Mucosa of descending colon (tissue), 3 donors: Measurements from ENCODE around the gene PSMD2. TPM values are rescaled to one million over a fixed set of nuclear protein-coding genes. Genes with fewer than 3 reads are reported as not detected.

Source experiments
- ATAC-seq: fragments of 200-7000 bp; cut with Tn5 transposase; one replicate; pipeline ENCODE4 v1.9.1; 2020; ENCODE audit warnings: mild to moderate bottlenecking, moderate library complexity
- DNase-seq, 3 donors: peaks; one replicate each; pipeline ENCODE4 v3.0.0-alpha.2; 2020
- H3K36me3 ChIP-seq: fragments of 200-600 bp; one replicate; pipeline ENCODE4 v1.8.0; 2021; ENCODE audit warnings: low read depth, mild to moderate bottlenecking
- H3K4me1 ChIP-seq: fragments of 200-600 bp; one replicate; pipeline ENCODE4 v1.8.0; 2021; ENCODE audit warnings: low read depth, mild to moderate bottlenecking
- H3K4me3 ChIP-seq: fragments of 200-600 bp; one replicate; pipeline ENCODE4 v1.8.0; 2021; ENCODE audit warnings: mild to moderate bottlenecking
- H3K9me3 ChIP-seq: fragments of 200-600 bp; one replicate; pipeline ENCODE4 v1.8.0; 2021; ENCODE audit warnings: mild to moderate bottlenecking
- CTCF ChIP-seq: fragments of 200-600 bp; IDR thresholded peaks from one replicate; pipeline ENCODE4 v1.8.0; 2022; ENCODE audit warnings: antibody characterized with exemption, mild to moderate bottlenecking
- intact Hi-C, 2 donors: fragments of 100-400 bp; cut with DNase I in 1 of 2; cut with micrococcal nuclease in 1 of 2; formaldehyde crosslinking; loops; one replicate each; pipeline versions ENCODE4 v1.11.0 to v1.11.1; 2022; cut with DNase I, micrococcal nuclease
- total RNA-seq, 3 donors: library from RNA; stranded (reverse); fragmentation: NEBNext Ultra II Directional in 2 of 3; extraction: Animal tissue kit (Norgen Biotek cat#: 25700) in 2 of 3; gene quantifications; one replicate each; pipeline versions ENCODE4 v1.2.1 to v1.2.4, GENCODE V29; 2021 to 2023
- donor health status: DM: no; HTN: no; CAD: no; lungs with moderate emphysema.
- donor health status: DM: no; HTN: no; CAD: no.
- donor health status: DM: no; HTN: yes; CAD: no.

PSMD2 gene
- total RNA-seq, 3 donors from 2014 or later, result 160 to 223 (median 176) TPM

- Histone ChIP-seq H3K4me3 (no peak overlapping the region), H3K36me3 (peaks cover 21% of the 10 kb centered on the region), H3K9me3 (no peaks in the 10 kb centered on the region), H3K4me1 (peaks cover 17% of the 10 kb centered on the region)
- peak in 2 of 3 donors; percentile 50 to 57 for DNase-seq
- TF ChIP-seq CTCF, result no peak
- intact Hi-C loops, result no loop called here
- ATAC-seq, result no peak
Observed at GRCh38 chr3:184334470-184335158, 35.6 kb downstream of the PSMD2 start.

GRCh38 chr3:184335291-184335660 lies 36.2 kb downstream of the PSMD2 start:
- intact Hi-C loops, result no loop called here
- H3K9me3 ChIP-seq, result no peaks in the 10 kb centered on the region
- H3K36me3 ChIP-seq, result peaks cover 20% of the 10 kb centered on the region
- H3K4me3 ChIP-seq, result no peak overlapping the region
- DNase-seq, result peak in 1 of 3 donors; percentile 29
- no peak for TF ChIP-seq CTCF
- peaks cover 17% of the 10 kb centered on the region for H3K4me1 ChIP-seq
- ATAC-seq, result peak; percentile 3

GRCh38 chr3:184335661-184336546 lies 36.9 kb downstream of the PSMD2 start:
- ATAC-seq (peak; percentile 91), DNase-seq (peak; percentile 89 to 95 (median 94))
- peaks cover 17% of the 10 kb centered on the region for H3K36me3 ChIP-seq
- no peak for TF ChIP-seq CTCF
- H3K9me3 ChIP-seq, result no peaks in the 10 kb centered on the region
- H3K4me3 ChIP-seq, result peak overlapping the region; percentile 46
- H3K4me1 ChIP-seq, result peaks cover 17% of the 10 kb centered on the region
- intact Hi-C loops, result no loop called here

- peak; percentile 27 for ATAC-seq
- Histone ChIP-seq H3K9me3 (no peaks in the 10 kb centered on the region), H3K36me3 (peaks cover 8% of the 10 kb centered on the region), H3K4me3 (peak overlapping the region; percentile 46), H3K4me1 (peaks cover 17% of the 10 kb centered on the region)
- DNase-seq, result peak in 2 of 3 donors; percentile 50 to 55
- intact Hi-C loops, result no loop called here
- no peak for TF ChIP-seq CTCF
Observed at GRCh38 chr3:184336547-184337398, 37.7 kb downstream of the PSMD2 start.

GRCh38 chr3:184337399-184337714 lies 38.3 kb downstream of the PSMD2 start, which contains the start of gene FAM131A:
TSS of gene FAM131A (plus strand) at chr3:184337600. CDS start at chr3:184337631, 31 bp downstream.
- Histone ChIP-seq H3K9me3 (no peaks in the 10 kb centered on the region), H3K4me3 (peak within 1 kb of the TSS; percentile 46), H3K36me3 (peaks cover 4% of the 10 kb centered on the region), H3K4me1 (peaks cover 17% of the 10 kb centered on the region)
- ATAC-seq, result no peak
- intact Hi-C loops, result no loop called here
- no peak for TF ChIP-seq CTCF
- DNase-seq, result peak in 1 of 3 donors; percentile 42
